Retinal pigment epithelial cell (primary cell): Measurements from ENCODE around the gene PTPMT1.

Experiments
- DNase-seq: peaks from one replicate; pipeline ENCODE4 v3.0.0-alpha.2; 2010; ENCODE audit warnings: low read depth
- H3K4me3 ChIP-seq: 2 replicates; pipeline ENCODE4 v1.5.1; 2011; ENCODE audit warnings: mild to moderate bottlenecking, low read length, control low read depth, moderate library complexity
- TF ChIP-seq, protein P1 (sequence below): conservative IDR thresholded peaks from 2 replicates; pipeline ENCODE4 v1.5.1; 2011; ENCODE audit warnings: low read depth, low read length, control low read depth, inconsistent platforms

The PTPMT1 gene

DNA sequence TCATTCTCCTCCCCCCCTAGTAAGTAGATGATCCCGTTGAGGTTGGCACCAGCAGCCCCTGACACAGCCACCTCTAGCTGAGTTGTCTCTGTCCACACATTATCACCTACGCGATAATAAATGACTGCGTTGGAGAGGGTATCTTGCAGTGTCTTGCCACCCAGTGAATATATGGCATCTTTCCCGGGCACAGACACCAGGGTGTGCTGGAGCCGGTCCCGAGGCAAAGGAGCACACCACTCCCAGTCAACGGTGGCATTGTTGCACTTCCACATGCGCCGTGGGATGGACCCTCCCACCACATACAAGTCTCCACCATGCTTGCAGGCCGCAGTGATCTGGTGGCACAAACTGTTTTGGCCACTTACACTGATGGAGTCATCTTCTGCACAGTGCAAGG lies 7.9 kb downstream of the PTPMT1 start:
- no peak for DNase-seq
- H3K4me3 ChIP-seq: no peak overlapping the region
- TF ChIP-seq, protein P1, sequence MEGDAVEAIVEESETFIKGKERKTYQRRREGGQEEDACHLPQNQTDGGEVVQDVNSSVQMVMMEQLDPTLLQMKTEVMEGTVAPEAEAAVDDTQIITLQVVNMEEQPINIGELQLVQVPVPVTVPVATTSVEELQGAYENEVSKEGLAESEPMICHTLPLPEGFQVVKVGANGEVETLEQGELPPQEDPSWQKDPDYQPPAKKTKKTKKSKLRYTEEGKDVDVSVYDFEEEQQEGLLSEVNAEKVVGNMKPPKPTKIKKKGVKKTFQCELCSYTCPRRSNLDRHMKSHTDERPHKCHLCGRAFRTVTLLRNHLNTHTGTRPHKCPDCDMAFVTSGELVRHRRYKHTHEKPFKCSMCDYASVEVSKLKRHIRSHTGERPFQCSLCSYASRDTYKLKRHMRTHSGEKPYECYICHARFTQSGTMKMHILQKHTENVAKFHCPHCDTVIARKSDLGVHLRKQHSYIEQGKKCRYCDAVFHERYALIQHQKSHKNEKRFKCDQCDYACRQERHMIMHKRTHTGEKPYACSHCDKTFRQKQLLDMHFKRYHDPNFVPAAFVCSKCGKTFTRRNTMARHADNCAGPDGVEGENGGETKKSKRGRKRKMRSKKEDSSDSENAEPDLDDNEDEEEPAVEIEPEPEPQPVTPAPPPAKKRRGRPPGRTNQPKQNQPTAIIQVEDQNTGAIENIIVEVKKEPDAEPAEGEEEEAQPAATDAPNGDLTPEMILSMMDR: no peak

DNA sequence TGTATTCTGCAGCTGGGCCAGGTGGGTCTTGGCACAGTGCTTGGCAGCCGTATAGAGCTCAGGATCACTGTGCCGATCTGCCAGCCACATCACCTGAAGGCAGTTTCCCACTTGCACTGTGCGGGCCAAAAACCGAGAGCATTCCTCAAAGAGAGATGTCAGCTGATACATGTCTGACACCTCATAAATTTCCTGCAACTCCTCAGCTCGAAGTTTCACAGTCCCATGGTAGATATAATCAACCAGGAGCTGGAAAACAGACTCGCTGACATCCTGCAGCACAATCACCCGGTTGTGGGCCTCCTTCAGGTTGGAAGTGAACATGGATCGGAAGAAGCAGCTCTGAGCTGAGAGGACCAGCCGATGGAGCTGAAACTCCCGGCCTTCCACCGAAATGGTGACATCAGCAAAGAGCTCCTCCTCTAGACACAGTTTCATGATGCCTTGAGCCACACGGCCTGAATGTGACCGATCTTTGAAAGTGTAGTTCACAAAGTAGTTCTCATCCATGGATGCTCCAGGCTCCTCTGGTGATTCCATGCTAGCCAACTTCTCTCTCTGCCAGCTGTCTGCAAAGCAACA lies 12.2 kb downstream of the PTPMT1 start:
- peak overlapping the region; percentile 98 for H3K4me3 ChIP-seq
- no peak for DNase-seq
- TF ChIP-seq, protein P1: no peak

DNA sequence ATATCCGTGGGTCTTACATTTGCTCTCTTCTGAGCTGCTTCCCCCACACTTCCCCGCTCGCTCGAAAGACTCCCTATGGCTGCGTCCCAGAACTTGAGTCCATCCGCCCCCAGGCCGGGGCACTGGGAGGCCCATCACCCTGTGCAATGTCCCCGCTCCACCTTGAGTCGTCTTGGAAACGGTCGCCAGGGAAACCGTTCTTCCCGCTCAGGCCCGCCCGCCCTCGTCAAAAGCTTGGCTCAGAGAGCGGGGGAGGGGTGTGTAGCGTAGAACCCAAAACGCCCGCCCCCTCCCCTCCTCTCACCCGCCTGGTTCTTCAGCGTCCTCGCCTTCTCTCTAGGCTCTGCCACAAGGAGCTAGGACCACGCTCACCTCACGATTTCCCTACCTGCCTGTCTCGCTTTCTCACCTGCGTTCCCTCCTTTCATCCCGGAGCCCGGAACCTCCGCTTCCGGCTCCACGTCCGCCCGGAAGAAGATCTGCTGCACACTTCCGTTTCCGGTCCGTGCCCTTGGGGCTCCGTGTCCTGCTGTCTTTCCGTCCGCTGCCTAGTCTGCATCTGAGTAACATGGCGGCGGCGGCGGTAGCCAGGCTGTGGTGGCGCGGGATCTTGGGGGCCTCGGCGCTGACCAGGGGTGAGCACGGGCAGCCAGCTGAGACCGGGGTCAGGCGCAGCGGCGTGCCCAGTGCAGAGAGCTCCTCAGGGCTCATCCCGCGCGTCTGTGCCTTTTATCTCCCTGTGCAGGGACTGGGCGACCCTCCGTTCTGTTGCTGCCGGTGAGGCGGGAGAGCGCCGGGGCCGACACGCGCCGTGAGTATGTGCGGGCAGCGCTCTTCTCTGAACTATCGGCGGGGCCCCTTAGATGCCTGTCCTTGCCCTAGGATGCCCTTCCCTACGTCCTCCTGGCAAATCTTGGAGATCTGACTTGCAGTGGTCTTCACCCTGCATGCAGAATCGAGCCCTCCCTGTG lies 13.4 kb downstream of the PTPMT1 start, which contains the start of the genes KBTBD4 and NDUFS3:
Gene KBTBD4, minus strand, starts transcription at position 447 of the 971 bp plus-strand sequence. Its CDS starts 19 bp downstream, at position 428.
Gene NDUFS3, plus strand, starts transcription at position 551 of the 971 bp plus-strand sequence. Its CDS starts 18 bp downstream, at position 569.
- TF ChIP-seq, protein P1: no peak
- peak; percentile 62 for DNase-seq

DNA sequence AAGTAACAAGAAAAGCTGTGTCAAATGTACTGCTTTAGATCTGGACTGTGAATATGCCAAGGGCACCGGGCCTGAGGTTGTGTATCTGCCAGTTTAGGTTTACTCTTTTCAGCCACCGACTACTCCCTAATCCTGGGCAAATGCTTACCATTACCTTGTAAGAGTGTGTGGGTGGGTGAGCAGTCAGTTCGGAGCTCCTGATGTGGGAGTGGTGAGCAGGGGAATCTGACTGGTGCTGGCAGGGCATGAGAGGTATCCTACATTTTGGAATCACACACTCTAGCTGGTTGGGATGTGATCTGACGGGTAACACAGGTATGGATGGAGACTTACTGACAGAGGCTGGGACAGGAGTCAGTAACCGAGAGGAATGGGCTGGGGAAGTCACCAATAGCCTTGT lies 18.4 kb downstream of the PTPMT1 start:
- no peak overlapping the region for H3K4me3 ChIP-seq
- TF ChIP-seq, protein P1: no peak
- no peak for DNase-seq

More for the DNA sequence above, 13.4 kb downstream of the PTPMT1 start, which contains the start of the genes KBTBD4 and NDUFS3:
- H3K4me3 ChIP-seq: peak within 1 kb of the TSS; percentile 98

DNA sequence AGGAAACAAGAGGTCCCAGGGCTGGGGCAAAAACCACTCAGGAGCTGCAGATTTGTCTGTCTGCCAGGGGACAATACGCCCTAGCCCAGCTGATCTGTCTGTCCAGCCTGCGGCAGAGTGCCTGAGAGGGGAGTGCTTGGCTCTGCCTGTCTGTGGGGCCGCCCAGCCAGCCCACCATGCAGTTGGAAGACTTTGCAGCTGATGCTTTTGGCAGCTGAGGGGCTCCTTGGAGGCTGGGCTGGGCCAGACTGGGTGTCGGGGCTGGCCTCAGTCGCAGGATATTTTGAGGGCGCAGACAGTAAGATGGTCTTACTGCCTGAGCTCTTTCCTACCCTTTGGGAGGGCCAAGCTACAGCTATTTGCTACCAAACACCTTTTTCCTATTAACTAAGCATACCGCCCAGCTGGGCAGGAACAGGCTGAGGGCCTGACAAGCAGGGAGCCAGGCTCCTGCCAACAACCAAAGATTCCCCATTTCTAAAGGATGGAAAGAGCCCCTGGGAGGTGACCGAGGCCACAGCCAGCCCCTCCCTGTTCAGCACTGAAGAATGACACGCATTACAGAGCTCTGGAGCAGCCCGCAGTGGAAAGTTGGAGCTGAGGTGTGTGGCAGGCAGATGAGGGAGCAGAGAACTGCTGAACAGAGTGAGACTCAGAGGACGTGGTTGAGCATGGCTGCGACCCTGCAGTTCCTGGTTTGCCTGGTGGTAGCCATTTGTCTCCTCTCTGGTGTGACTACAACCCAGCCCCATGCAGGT lies 20.9 kb downstream of the PTPMT1 start, which contains the start of gene FAM180B:
Gene FAM180B, plus strand, starts transcription at position 581 of the 758 bp plus-strand sequence. Its CDS starts 91 bp downstream, at position 672.
- no peak for DNase-seq
- TF ChIP-seq, protein P1: no peak
- no peak within 1 kb of the TSS for H3K4me3 ChIP-seq

DNA sequence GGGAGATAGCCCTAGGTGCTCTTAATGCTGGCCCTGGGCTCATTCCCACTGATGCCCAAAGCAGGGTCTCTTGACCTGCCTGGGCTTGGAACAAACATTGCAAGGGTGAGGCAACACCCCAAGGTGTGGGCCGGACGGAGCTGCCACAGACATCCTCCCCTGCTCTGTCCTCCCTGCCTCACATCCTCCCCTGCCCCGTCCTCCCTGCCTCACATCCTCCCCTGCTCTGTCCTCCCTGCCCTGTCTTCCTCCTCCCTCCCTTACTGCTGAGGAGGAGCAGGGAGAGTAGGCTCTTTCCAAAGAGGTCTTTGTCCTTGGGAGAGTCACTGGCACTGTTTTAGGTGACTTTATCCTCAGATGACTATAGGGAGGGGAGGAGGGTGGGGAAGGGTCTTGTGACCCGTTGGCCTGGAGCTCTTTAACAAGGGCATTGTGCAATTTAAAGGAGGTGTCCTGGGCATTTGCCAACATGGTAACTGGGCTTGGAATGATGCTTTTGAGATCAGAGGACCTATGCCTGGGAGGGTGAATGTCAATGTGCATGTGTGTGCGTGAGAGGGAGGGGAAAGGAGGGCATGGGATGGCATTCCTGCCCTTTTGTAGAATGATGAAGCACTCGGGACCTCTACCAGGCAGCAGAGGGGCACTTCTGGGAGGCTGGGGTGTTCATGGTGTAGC lies 21.8 kb downstream of the PTPMT1 start:
- DNase-seq: no peak
- TF ChIP-seq, protein P1: no peak
- H3K4me3 ChIP-seq: no peak overlapping the region
